AG04450 (cell line): ENCODE results near the gene PKDREJ. TPM values are rescaled to one million over a fixed set of nuclear protein-coding genes. Genes with fewer than 3 reads are reported as not detected.
"Not testable (repeated sequence)": the region's sequence is repeated elsewhere in the genome, so short reads cannot be mapped to it uniquely, and the experiment has no call there.

ENCODE experiments used
- CTCF ChIA-PET: fragments of 300-600, 350-600 bp; formaldehyde crosslinking; extraction: SDS; loops from one replicate; lab custom pipeline; 2022; ENCODE audit warnings: antibody characterized with exemption, inconsistent platforms; lab: Charles Lee
- POLR2A ChIA-PET: fragments of 350-600 bp; formaldehyde crosslinking; extraction: SDS; loops from one replicate; lab custom pipeline; 2021; ENCODE audit warnings: antibody characterized with exemption, inconsistent platforms; lab: Yijun Ruan, JAX
- DNase-seq: peaks from one replicate; pipeline ENCODE4 v3.0.0-alpha.2; 2011; ENCODE audit warnings: low read depth, low spot score
- H3K27ac ChIP-seq: one replicate; pipeline ENCODE4 v1.5.1; 2012; ENCODE audit warnings: low read depth, low read length, control low read depth
- H3K27me3 ChIP-seq: one replicate; pipeline ENCODE4 v1.6.0; 2012; ENCODE audit warnings: low read length; ENCODE audit not compliant: control insufficient read depth, insufficient read depth
- H3K4me3 ChIP-seq: 2 replicates; pipeline ENCODE4 v1.5.1; 2011; ENCODE audit warnings: mild to moderate bottlenecking, low read depth, low read length, control low read depth
- H3K9me3 ChIP-seq: 2 replicates; pipeline ENCODE4 v1.5.1; 2012; ENCODE audit warnings: low read length; ENCODE audit not compliant: control insufficient read depth, insufficient read depth
- CTCF ChIP-seq: IDR thresholded peaks from 2 replicates; pipeline ENCODE4 v1.5.1; 2011; ENCODE audit warnings: low read depth, low read length, control low read depth, inconsistent platforms
- polyA plus RNA-seq: library from polyadenylated mRNA; depleted of rRNA; stranded (reverse); fragments of >200 nt; gene quantifications from 2 replicates; pipeline ENCODE4 v1.2.3, GENCODE V29; 2011

PKDREJ gene
- polyA plus RNA-seq, 1 experiment = 0.01 TPM

GRCh38 chr22:46267431-46268279 lies 4.5 kb upstream of the PKDREJ start, which contains the start of gene TTC38:
Gene TTC38 (plus strand): TSS chr22:46268008. CDS start chr22:46268040, 32 bp downstream.
- TF ChIP-seq CTCF = no peak
- POLR2A ChIA-PET = interaction anchor here (0.7 to 1.5 kb wide), 7 partner anchors 8 to 271 kb away, joined by 3 to 5 read pairs (median 4); partner anchors contain the start of gene CDPF1
- H3K4me3 ChIP-seq = peak within 1 kb of the TSS; percentile 81
- DNase-seq = no peak
- H3K27ac ChIP-seq = peak within 1 kb of the TSS; percentile 11
- H3K27me3 ChIP-seq = peaks cover 4% of the 10 kb centered on the region
- peaks cover 14% of the 10 kb centered on the region for H3K9me3 ChIP-seq
- CTCF ChIA-PET = interaction anchor here (1.1 to 1.4 kb wide), 2 partner anchors 21 to 146 kb away, joined by 3 read pairs; no protein-coding TSS in a partner anchor

GRCh38 chr22:46265627-46266026 lies 2.5 kb upstream of the PKDREJ start:
- POLR2A ChIA-PET, H3K27ac ChIP-seq, DNase-seq, CTCF ChIA-PET, H3K4me3 ChIP-seq: not testable (repeated sequence)
- Histone ChIP-seq H3K9me3 (peaks cover 21% of the 10 kb centered on the region), H3K27me3 (peaks cover 15% of the 10 kb centered on the region)

- CTCF ChIA-PET, DNase-seq: not testable (repeated sequence)
These were observed 1.4 kb upstream of the PKDREJ start for GRCh38 chr22:46264520-46264919.

GRCh38 chr22:46262449-46263215 lies 511 bp downstream of the PKDREJ start:
- DNase-seq = no peak

More at GRCh38 chr22:46264520-46264919, 1.4 kb upstream of the PKDREJ start:
- H3K4me3 ChIP-seq, POLR2A ChIA-PET, H3K27ac ChIP-seq: not testable (repeated sequence)
- peaks cover 18% of the 10 kb centered on the region for H3K27me3 ChIP-seq
- H3K9me3 ChIP-seq = peaks cover 21% of the 10 kb centered on the region

GRCh38 chr22:46260038-46260437 lies 3.1 kb downstream of the PKDREJ start:
- POLR2A ChIA-PET = no interaction called here
- DNase-seq = no peak
- Histone ChIP-seq H3K4me3 (no peak overlapping the region), H3K27me3 (peaks cover 32% of the 10 kb centered on the region), H3K9me3 (peaks cover 18% of the 10 kb centered on the region), H3K27ac (no peak overlapping the region)
- no peak for TF ChIP-seq CTCF
- CTCF ChIA-PET = no interaction called here

More at GRCh38 chr22:46262449-46263215, 511 bp downstream of the PKDREJ start:
- Histone ChIP-seq H3K27ac (no peak overlapping the region), H3K9me3 (peaks cover 25% of the 10 kb centered on the region), H3K4me3 (no peak overlapping the region), H3K27me3 (peaks cover 31% of the 10 kb centered on the region)
- peak; percentile 32; the same call in 1 of the 2 replicates for TF ChIP-seq CTCF
- POLR2A ChIA-PET = no interaction called here
- CTCF ChIA-PET = no interaction called here
